H1 (cell line): ENCODE measurements around the gene PHKA2. TPM values are rescaled to one million over a fixed set of nuclear protein-coding genes. Genes with fewer than 3 reads are reported as not detected.

Experiments used
- ASH2L ChIP-seq: fragments of 200-600, 300-600 bp; sonication (generic); IDR thresholded peaks from one replicate; pipeline ENCODE4 v1.7.1; 2017; ENCODE audit warnings: low read length
- BRCA1 ChIP-seq: IDR thresholded peaks from 2 replicates; pipeline ENCODE4 v1.6.1; 2012; ENCODE audit warnings: low read depth, low read length, improper control_type of control experiment
- CHD7 ChIP-seq: fragments of 300-600 bp; sonication (generic); IDR thresholded peaks from 2 replicates; pipeline ENCODE4 v1.7.1; 2012; ENCODE audit warnings: low read length, moderate library complexity, mild to moderate bottlenecking, inconsistent platforms; ENCODE audit not compliant: insufficient replicate concordance
- EGR1 ChIP-seq: IDR thresholded peaks from 2 replicates; pipeline ENCODE4 v1.6.1; 2011; ENCODE audit warnings: low read depth, low read length, borderline replicate concordance
- GABPA ChIP-seq: IDR thresholded peaks from 2 replicates; pipeline ENCODE4 v1.6.1; 2011; ENCODE audit warnings: mild to moderate bottlenecking, low read length, moderate library complexity, borderline replicate concordance; ENCODE audit not compliant: insufficient read depth
- KDM4A ChIP-seq: IDR thresholded peaks from one replicate; pipeline ENCODE4 v1.7.1; 2012; ENCODE audit warnings: low read depth, mild to moderate bottlenecking, moderate library complexity, low read length, inconsistent platforms; ENCODE audit not compliant: severe bottlenecking
- NANOG ChIP-seq: IDR thresholded peaks from 2 replicates; pipeline ENCODE4 v1.6.1; 2011; ENCODE audit warnings: low read length, low read depth, mild to moderate bottlenecking, inconsistent platforms; ENCODE audit not compliant: insufficient read depth, poor library complexity, severe bottlenecking
- POLR2A ChIP-seq, 2 experiments: IDR thresholded peaks; 1 replicate in 1 of 2; 2 replicates in 1 of 2; pipeline ENCODE4 v1.6.1; 2011; ENCODE audit warnings: low read depth in 2 of 2, low read length in 2 of 2, mild to moderate bottlenecking in 2 of 2; ENCODE audit errors: control extremely low read depth in 1 of 2
- RFX5 ChIP-seq: IDR thresholded peaks from 2 replicates; pipeline ENCODE4 v1.6.1; 2011; ENCODE audit warnings: low read depth, low read length, improper control_type of control experiment, borderline replicate concordance
- SP2 ChIP-seq: IDR thresholded peaks from 2 replicates; pipeline ENCODE4 v1.6.1; 2012; ENCODE audit warnings: mild to moderate bottlenecking, low read length, inconsistent platforms
- SUZ12 ChIP-seq: fragments of 200-600 bp; sonication (generic); IDR thresholded peaks from 2 replicates; pipeline ENCODE4 v1.6.1; 2012; ENCODE audit warnings: mild to moderate bottlenecking, inconsistent platforms, low read length, moderate library complexity, mixed read lengths
- polyA plus RNA-seq, 7 experiments: library from polyadenylated mRNA; depleted of rRNA in 3 of 7; stranded (reverse) in 5 of 7; unstranded in 2 of 7; fragments of >200 nt in 5 of 7; fragments of 200-250 nt in 2 of 7; gene quantifications; 1 replicate in 5 of 7; 2 replicates in 1 of 7; 4 replicates in 1 of 7; pipeline versions ENCODE4 v1.2.1 to v1.2.3, GENCODE V29; 2011 to 2013; ENCODE audit warnings: missing spikeins in 2 of 7, mixed read lengths in 2 of 7
- total RNA-seq: library from RNA; stranded (reverse); fragmentation: NEBNext Ultra II Directional; extraction: Animal tissue kit (Norgen Biotek cat#: 25700); gene quantifications from 2 replicates; pipeline ENCODE4 v1.2.1, GENCODE V29; 2021

PHKA2 gene
- total and polyA plus RNA-seq, 2 of the 8 experiments (the other 6 are each of a cell fraction or from before 2014, with no cell fraction given): 28.1 to 35.8 TPM

GRCh38 chrX:18890724-18891547, 93.0 kb downstream of the PHKA2 start (continued):
- no peak for TF ChIP-seq CHD7
- TF ChIP-seq BRCA1: no peak
- TF ChIP-seq POLR2A (IDR thresholded peaks at IDR 0.05; ENCODE audit: control extremely low read depth in 1 of 2, low read depth in 2 of 2, low read length in 2 of 2): no peak
- no peak for TF ChIP-seq ASH2L
- TF ChIP-seq NANOG: no peak
- TF ChIP-seq SP2: no peak
- no peak for TF ChIP-seq RFX5
- TF ChIP-seq KDM4A: no peak
- TF ChIP-seq GABPA: no peak
- TF ChIP-seq SUZ12: no peak
- no peak for TF ChIP-seq EGR1
